ENCODE data around the gene ZCCHC9.

ZCCHC9 gene

GRCh38 chr5:81315336-81315735 lies 13.9 kb downstream of the ZCCHC9 start:
- Histone ChIP-seq H3K36me3 (ENCODE audit: insufficient read depth) (no peaks in the 10 kb centered on the region), H3K9ac (no peak overlapping the region), H3K4me3 (IDR thresholded peaks at IDR 0.05; ENCODE audit: insufficient read depth, low read depth, low read length) (no peak overlapping the region), H3K4me1 (ENCODE audit: low read depth, poor library complexity, severe bottlenecking) (no peaks in the 10 kb centered on the region), H4K20me1 (ENCODE audit: insufficient read depth) (no peaks in the 10 kb centered on the region), H3K79me2 (ENCODE audit: insufficient read depth, low read depth) (no peaks in the 10 kb centered on the region), H3K27ac (no peak overlapping the region), H3K4me2 (no peak overlapping the region), H2AFZ (ENCODE audit: low read depth) (no peak overlapping the region), H3K27me3 (ENCODE audit: insufficient read depth, low read depth) (no peaks in the 10 kb centered on the region)
- no peak for TF ChIP-seq CTCF (conservative IDR thresholded peaks at IDR 0.05; ENCODE audit: low read depth, low read length)

- Histone ChIP-seq H4K20me1 (ENCODE audit: insufficient read depth) (no peaks in the 10 kb centered on the region), H3K79me2 (ENCODE audit: insufficient read depth, low read depth) (no peaks in the 10 kb centered on the region), H3K4me1 (ENCODE audit: low read depth, poor library complexity, severe bottlenecking) (no peaks in the 10 kb centered on the region), H3K9ac (no peak overlapping the region), H3K27me3 (ENCODE audit: insufficient read depth, low read depth) (no peaks in the 10 kb centered on the region), H3K4me3 (IDR thresholded peaks at IDR 0.05; ENCODE audit: insufficient read depth, low read depth, low read length) (no peak overlapping the region), H3K27ac (no peak overlapping the region), H2AFZ (ENCODE audit: low read depth) (no peak overlapping the region), H3K4me2 (no peak overlapping the region), H3K36me3 (ENCODE audit: insufficient read depth) (no peaks in the 10 kb centered on the region)
- TF ChIP-seq CTCF (conservative IDR thresholded peaks at IDR 0.05; ENCODE audit: low read depth, low read length), result no peak
Observed at GRCh38 chr5:81315830-81316229, 14.4 kb downstream of the ZCCHC9 start.

- Histone ChIP-seq H2AFZ (ENCODE audit: low read depth) (no peak overlapping the region), H4K20me1 (ENCODE audit: insufficient read depth) (no peaks in the 10 kb centered on the region), H3K79me2 (ENCODE audit: insufficient read depth, low read depth) (no peaks in the 10 kb centered on the region), H3K4me1 (ENCODE audit: low read depth, poor library complexity, severe bottlenecking) (no peaks in the 10 kb centered on the region), H3K4me2 (no peak overlapping the region), H3K27ac (no peak overlapping the region), H3K9ac (no peak overlapping the region), H3K27me3 (ENCODE audit: insufficient read depth, low read depth) (no peaks in the 10 kb centered on the region), H3K4me3 (IDR thresholded peaks at IDR 0.05; ENCODE audit: insufficient read depth, low read depth, low read length) (no peak overlapping the region), H3K36me3 (ENCODE audit: insufficient read depth) (no peaks in the 10 kb centered on the region)
- TF ChIP-seq CTCF (conservative IDR thresholded peaks at IDR 0.05; ENCODE audit: low read depth, low read length), result no peak
Observed at GRCh38 chr5:81316571-81316970, 15.2 kb downstream of the ZCCHC9 start.

GRCh38 chr5:81317536-81317935 lies 16.1 kb downstream of the ZCCHC9 start:
- Histone ChIP-seq H3K36me3 (ENCODE audit: insufficient read depth) (no peaks in the 10 kb centered on the region), H3K4me1 (ENCODE audit: low read depth, poor library complexity, severe bottlenecking) (no peaks in the 10 kb centered on the region), H3K27me3 (ENCODE audit: insufficient read depth, low read depth) (no peaks in the 10 kb centered on the region), H3K4me3 (IDR thresholded peaks at IDR 0.05; ENCODE audit: insufficient read depth, low read depth, low read length) (no peak overlapping the region), H3K9ac (no peak overlapping the region), H3K27ac (no peak overlapping the region), H4K20me1 (ENCODE audit: insufficient read depth) (no peaks in the 10 kb centered on the region), H2AFZ (ENCODE audit: low read depth) (no peak overlapping the region), H3K79me2 (ENCODE audit: insufficient read depth, low read depth) (no peaks in the 10 kb centered on the region), H3K4me2 (no peak overlapping the region)
- no peak for TF ChIP-seq CTCF (conservative IDR thresholded peaks at IDR 0.05; ENCODE audit: low read depth, low read length)

GRCh38 chr5:81326554-81326953 lies 25.2 kb downstream of the ZCCHC9 start:
- no peak overlapping the region for H3K4me3 ChIP-seq (IDR thresholded peaks at IDR 0.05; ENCODE audit: insufficient read depth, low read depth, low read length)
- no peaks in the 10 kb centered on the region for H3K79me2 ChIP-seq (ENCODE audit: insufficient read depth, low read depth)
- no peaks in the 10 kb centered on the region for H4K20me1 ChIP-seq (ENCODE audit: insufficient read depth)
- no peaks in the 10 kb centered on the region for H3K36me3 ChIP-seq (ENCODE audit: insufficient read depth)
- no peak for TF ChIP-seq CTCF (conservative IDR thresholded peaks at IDR 0.05; ENCODE audit: low read depth, low read length)
- H3K9ac ChIP-seq, result no peak overlapping the region
- no peak overlapping the region for H3K4me2 ChIP-seq
- no peaks in the 10 kb centered on the region for H3K4me1 ChIP-seq (ENCODE audit: low read depth, poor library complexity, severe bottlenecking)
- no peak overlapping the region for H2AFZ ChIP-seq (ENCODE audit: low read depth)
- no peak overlapping the region for H3K27ac ChIP-seq
- no peaks in the 10 kb centered on the region for H3K27me3 ChIP-seq (ENCODE audit: insufficient read depth, low read depth)

Data from KMS-11 (cell line).